Right lobe of liver (tissue), 4 donors: ENCODE data around the gene RBM33.

Experiments
- CTCF ChIP-seq, 4 donors: fragments of 200-600 bp in 3 of 4; fragments of 450-650 bp in 1 of 4; IDR thresholded peaks; one replicate each; pipeline versions ENCODE4 v1.5.1 to v1.8.0; 2016 to 2022; ENCODE audit warnings: antibody characterized with exemption in 4 of 4, mild to moderate bottlenecking in 2 of 4
- POLR2A ChIP-seq: fragments of 450-650 bp; IDR thresholded peaks from one replicate; pipeline ENCODE4 v1.6.1; 2017; ENCODE audit warnings: antibody characterized with exemption, mild to moderate bottlenecking
- donor health status: DM: no; HTN: no; CAD: no.
- donor health status: DM: no; HTN: no; CAD: no.
- donor health status: DM: no; HTN: yes; CAD: no.

- TF ChIP-seq POLR2A (no peak), CTCF (IDR thresholded peaks at IDR 0.05) (no peak)
Measured at GRCh38 chr7:155792315-155792960, 148.0 kb downstream of the RBM33 start.
